HepG2 (cell line): ENCODE measurements around the gene SDK1. TPM values are rescaled to one million over a fixed set of nuclear protein-coding genes. Genes with fewer than 3 reads are reported as not detected.

Experiments
- ATAC-seq: fragments of 200-7000 bp; cut with Tn5 transposase; 3 replicates; pipeline ENCODE4 v1.9.1; 2020; ENCODE audit warnings: mild to moderate bottlenecking, moderate library complexity
- BruUV-seq: library from RNA; stranded (reverse); fragments of 400-500 nt; replicated peaks from 2 replicates; lab custom pipeline; 2021; lab: Mats Ljungman, UMichigan
- CTCF ChIA-PET: fragments of 300-600 bp; formaldehyde crosslinking; extraction: SDS; loops from one replicate; lab custom pipeline; 2021; ENCODE audit warnings: low total read pairs, inconsistent platforms, low intra/inter-chr PET ratio; lab: Yijun Ruan, JAX
- POLR2A ChIA-PET: fragments of 350-600 bp; sonication (Branson Sonifier 250); formaldehyde crosslinking; loops from one replicate; lab custom pipeline; 2020; ENCODE audit warnings: antibody characterized with exemption, inconsistent platforms; lab: Yijun Ruan, JAX
- DNase-seq: peaks from one replicate; pipeline ENCODE4 v3.0.0-alpha.2; 2015; ENCODE audit warnings: low spot score
- FAIRE-seq: peaks from 3 replicates; lab custom pipeline; 2011; peaks lifted over from hg19 to GRCh38; lab: Jason Lieb, UNC
- H2AFZ ChIP-seq: one replicate; pipeline ENCODE4 v1.6.1; 2011; ENCODE audit warnings: low read length, inconsistent platforms
- H3K27ac ChIP-seq: fragments of 300-600 bp; 3 replicates; pipeline ENCODE4 v1.8.0; 2011; ENCODE audit warnings: mixed run types, mild to moderate bottlenecking, mixed read lengths, low read length, inconsistent platforms; ENCODE audit not compliant: insufficient read depth; ENCODE audit errors: extremely low read length
- H3K27me3 ChIP-seq, 2 experiments: fragments of 200-600 bp in 1 of 2; 2 replicates in 1 of 2; 3 replicates in 1 of 2; pipeline versions ENCODE4 v1.6.0 to v1.8.0; 2011; ENCODE audit warnings: low read length in 2 of 2, mild to moderate bottlenecking in 2 of 2, moderate library complexity in 2 of 2, inconsistent platforms in 1 of 2; ENCODE audit not compliant: insufficient read depth in 2 of 2, control insufficient read depth in 1 of 2
- H3K36me3 ChIP-seq, 2 experiments: fragments of 200-600 bp in 1 of 2; replicated peaks in 1 of 2; 2 replicates in 1 of 2; 3 replicates in 1 of 2; pipeline versions ENCODE4 v1.5.1 to v1.8.0; 2011; ENCODE audit warnings: low read length in 2 of 2, inconsistent platforms in 1 of 2; ENCODE audit not compliant: insufficient read depth in 2 of 2, control insufficient read depth in 1 of 2
- H3K4me1 ChIP-seq: 2 replicates; pipeline ENCODE4 v1.5.1; 2012; ENCODE audit warnings: low read length, inconsistent platforms; ENCODE audit not compliant: insufficient read depth
- H3K4me2 ChIP-seq: 2 replicates; pipeline ENCODE4 v1.6.0; 2011; ENCODE audit warnings: low read depth, low read length, inconsistent platforms
- H3K4me3 ChIP-seq, 3 experiments: fragments of 200-600 bp in 1 of 3; sonication (generic), shearing (Covaris generic) in 1 of 3; replicated peaks in 1 of 3; 2 replicates each; pipeline ENCODE4 v1.5.1; 2011 to 2016; ENCODE audit warnings: low read length in 3 of 3, inconsistent platforms in 2 of 3, low read depth in 2 of 3, mild to moderate bottlenecking in 2 of 3, control low read depth in 1 of 3, mixed read lengths in 1 of 3; ENCODE audit not compliant: insufficient read depth in 1 of 3
- H3K79me2 ChIP-seq: one replicate; pipeline ENCODE4 v1.6.1; 2011; ENCODE audit warnings: low read length, inconsistent platforms; ENCODE audit not compliant: insufficient read depth
- H3K9ac ChIP-seq: 2 replicates; pipeline ENCODE4 v1.6.0; 2011; ENCODE audit warnings: mild to moderate bottlenecking, low read depth, low read length, inconsistent platforms; ENCODE audit not compliant: insufficient read depth
- H3K9me3 ChIP-seq: 2 replicates; pipeline ENCODE4 v1.5.1; 2012; ENCODE audit warnings: mild to moderate bottlenecking, low read length
- H4K20me1 ChIP-seq: 2 replicates; pipeline ENCODE4 v1.6.0; 2011; ENCODE audit warnings: inconsistent platforms, mild to moderate bottlenecking, low read length, moderate library complexity; ENCODE audit not compliant: insufficient read depth
- ARHGAP35 ChIP-seq: sonication (generic); formaldehyde crosslinking; IDR thresholded peaks from 2 replicates; pipeline ENCODE4 v1.9.0; 2022; ENCODE audit warnings: mild to moderate bottlenecking, inconsistent platforms, moderate library complexity, missing genetic modification reagents, borderline replicate concordance
- ARNT2 ChIP-seq: sonication (generic); formaldehyde crosslinking; IDR thresholded peaks from 2 replicates; pipeline ENCODE4 v1.8.0; 2022; ENCODE audit warnings: mild to moderate bottlenecking, low read depth, missing genetic modification reagents, moderate library complexity
- ASH2L ChIP-seq: fragments of 300-600, 200-600 bp; sonication (generic); IDR thresholded peaks from 2 replicates; pipeline ENCODE4 v1.7.0; 2017; ENCODE audit warnings: low read depth, mild to moderate bottlenecking, moderate library complexity, mixed read lengths, low read length; ENCODE audit not compliant: insufficient read length
- FOXM1 ChIP-seq: sonication (generic); formaldehyde crosslinking; IDR thresholded peaks from 2 replicates; pipeline ENCODE4 v1.5.0; 2020; ENCODE audit warnings: missing genetic modification reagents
- GABPA ChIP-seq, 2 experiments: IDR thresholded peaks; 2 replicates each; pipeline ENCODE4 v1.6.1; 2011 to 2016; ENCODE audit warnings: low read depth in 2 of 2, low read length in 1 of 2, missing biosample characterization in 1 of 2, missing genetic modification characterization in 1 of 2
- KMT2B ChIP-seq: IDR thresholded peaks from 2 replicates; pipeline ENCODE4 v1.6.1; 2016; ENCODE audit warnings: missing genetic modification reagents, missing compliant biosample characterization
- TBX2 ChIP-seq: sonication (generic); formaldehyde crosslinking; IDR thresholded peaks from 2 replicates; pipeline ENCODE4 v1.5.0; 2020; ENCODE audit warnings: missing genetic modification reagents, mild to moderate bottlenecking, borderline replicate concordance
- ZNF605 ChIP-seq: sonication (generic); formaldehyde crosslinking; IDR thresholded peaks from 2 replicates; pipeline ENCODE4 v1.8.0; 2022; ENCODE audit warnings: mild to moderate bottlenecking, missing genetic modification reagents
- WGBS: methylation state at CpG from one replicate; pipeline ENCODE4 v1.1.6; 2017; ENCODE audit warnings: low lambda C conversion rate; 5-methylcytosine and 5-hydroxymethylcytosine counted together
- in situ Hi-C: cut with HindIII; loops from 2 replicates; pipeline ENCODE4 v1.10.0; 2017; ENCODE audit warnings: low pct_unique_long_range_greater_than_20kb; ENCODE audit not compliant: extremely low pct_ligation_motif_present
- intact Hi-C: fragments of 100-400 bp; cut with micrococcal nuclease; formaldehyde crosslinking; loops from one replicate; pipeline ENCODE4 v1.10.0; 2022; ENCODE audit not compliant: unreplicated experiment
- polyA plus RNA-seq, 8 experiments: library from polyadenylated mRNA; depleted of rRNA in 3 of 8; stranded (reverse) in 7 of 8; unstranded in 1 of 8; fragments of >200 nt; fragmentation: Illumina TruSeq in 4 of 8; extraction: Trizol in 4 of 8; gene quantifications; 2 replicates each; pipeline versions ENCODE4 v1.2.1 to v1.2.3, GENCODE V29; 2011 to 2016; ENCODE audit warnings: low read depth in 4 of 8, missing spikeins in 1 of 8, mixed read lengths in 1 of 8; ENCODE audit not compliant: insufficient read depth in 1 of 8
- total RNA-seq, 5 experiments: library from RNA; depleted of rRNA; stranded (reverse); fragments of >200 nt; fragmentation: Illumina TruSeq; extraction: Trizol; gene quantifications; 2 replicates each; pipeline ENCODE4 v1.2.3, GENCODE V29; 2016; ENCODE audit warnings: low read depth in 1 of 5
- TF ChIP-seq, protein P1 (sequence below): sonication (generic); formaldehyde crosslinking; IDR thresholded peaks from 2 replicates; pipeline ENCODE4 v1.4.0; 2020; ENCODE audit warnings: missing genetic modification reagents, borderline replicate concordance

The SDK1 gene
- total and polyA plus RNA-seq, 2 of the 13 experiments (the other 11 are each of a cell fraction or from before 2014, with no cell fraction given): 0.35 to 2.4 TPM

DNA sequence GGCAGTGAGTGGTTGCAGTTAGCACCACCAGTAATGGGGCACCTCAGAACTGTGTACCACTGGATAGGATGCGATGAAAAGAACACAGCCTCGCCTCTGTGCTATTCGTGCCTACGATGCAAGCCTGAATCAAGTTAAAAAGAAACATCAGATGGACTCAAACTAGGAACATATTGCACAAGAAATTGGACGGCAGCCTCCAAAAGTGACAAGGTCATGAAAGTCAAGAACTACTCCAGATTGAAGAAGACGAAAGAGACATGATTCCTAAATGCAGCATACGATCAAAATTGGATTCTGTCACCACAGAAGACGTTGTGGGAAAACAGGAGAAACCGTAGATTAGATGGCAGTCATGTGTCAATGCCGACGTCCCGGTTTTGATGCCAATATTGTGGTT, 732.9 kb downstream of the SDK1 start:
- WGBS: 87% methylated on average over 12 of the region's 12 CpGs
- Histone ChIP-seq H3K4me1 (no peaks in the 10 kb centered on the region), H3K4me3 (no peak overlapping the region), H3K9ac (no peak overlapping the region), H3K27me3 (no peaks in the 10 kb centered on the region), H3K4me2 (no peak overlapping the region), H3K9me3 (no peaks in the 10 kb centered on the region), H3K79me2 (no peaks in the 10 kb centered on the region), H2AFZ (no peak overlapping the region), H4K20me1 (no peaks in the 10 kb centered on the region), H3K36me3 (no peaks in the 10 kb centered on the region), H3K27ac (no peak overlapping the region)
- no TSS peak for BruUV-seq
- intact Hi-C loops (no loop called here), in situ Hi-C loops (no loop called here)
- ChIA-PET CTCF (no interaction called here), POLR2A (no interaction called here)
- FAIRE-seq (no peak), DNase-seq (no peak), ATAC-seq (no peak)
- TF ChIP-seq ARNT2 (CRISPR knock-in tag): no peak
- no peak for TF ChIP-seq KMT2B (CRISPR knock-in tag)
- no peak for TF ChIP-seq ASH2L
- TF ChIP-seq ZNF605: no peak
- TF ChIP-seq, protein P1, sequence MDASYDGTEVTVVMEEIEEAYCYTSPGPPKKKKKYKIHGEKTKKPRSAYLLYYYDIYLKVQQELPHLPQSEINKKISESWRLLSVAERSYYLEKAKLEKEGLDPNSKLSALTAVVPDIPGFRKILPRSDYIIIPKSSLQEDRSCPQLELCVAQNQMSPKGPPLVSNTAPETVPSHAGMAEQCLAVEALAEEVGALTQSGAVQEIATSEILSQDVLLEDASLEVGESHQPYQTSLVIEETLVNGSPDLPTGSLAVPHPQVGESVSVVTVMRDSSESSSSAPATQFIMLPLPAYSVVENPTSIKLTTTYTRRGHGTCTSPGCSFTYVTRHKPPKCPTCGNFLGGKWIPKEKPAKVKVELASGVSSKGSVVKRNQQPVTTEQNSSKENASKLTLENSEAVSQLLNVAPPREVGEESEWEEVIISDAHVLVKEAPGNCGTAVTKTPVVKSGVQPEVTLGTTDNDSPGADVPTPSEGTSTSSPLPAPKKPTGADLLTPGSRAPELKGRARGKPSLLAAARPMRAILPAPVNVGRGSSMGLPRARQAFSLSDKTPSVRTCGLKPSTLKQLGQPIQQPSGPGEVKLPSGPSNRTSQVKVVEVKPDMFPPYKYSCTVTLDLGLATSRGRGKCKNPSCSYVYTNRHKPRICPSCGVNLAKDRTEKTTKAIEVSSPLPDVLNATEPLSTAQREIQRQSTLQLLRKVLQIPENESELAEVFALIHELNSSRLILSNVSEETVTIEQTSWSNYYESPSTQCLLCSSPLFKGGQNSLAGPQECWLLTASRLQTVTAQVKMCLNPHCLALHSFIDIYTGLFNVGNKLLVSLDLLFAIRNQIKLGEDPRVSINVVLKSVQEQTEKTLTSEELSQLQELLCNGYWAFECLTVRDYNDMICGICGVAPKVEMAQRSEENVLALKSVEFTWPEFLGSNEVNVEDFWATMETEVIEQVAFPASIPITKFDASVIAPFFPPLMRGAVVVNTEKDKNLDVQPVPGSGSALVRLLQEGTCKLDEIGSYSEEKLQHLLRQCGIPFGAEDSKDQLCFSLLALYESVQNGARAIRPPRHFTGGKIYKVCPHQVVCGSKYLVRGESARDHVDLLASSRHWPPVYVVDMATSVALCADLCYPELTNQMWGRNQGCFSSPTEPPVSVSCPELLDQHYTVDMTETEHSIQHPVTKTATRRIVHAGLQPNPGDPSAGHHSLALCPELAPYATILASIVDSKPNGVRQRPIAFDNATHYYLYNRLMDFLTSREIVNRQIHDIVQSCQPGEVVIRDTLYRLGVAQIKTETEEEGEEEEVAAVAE (CRISPR knock-in tag): no peak
- TF ChIP-seq ARHGAP35 (CRISPR knock-in tag): no peak
- TF ChIP-seq TBX2: no peak
- TF ChIP-seq GABPA (IDR thresholded peaks at IDR 0.05; ENCODE audit: low read depth, low read length): no peak
- TF ChIP-seq GABPA (CRISPR knock-in tag; IDR thresholded peaks at IDR 0.05; ENCODE audit: low read depth): no peak
- no peak for TF ChIP-seq FOXM1
